Raji (cell line): Measurements from ENCODE around the gene CCT4.

Experiments used
- POLR2A ChIP-seq: IDR thresholded peaks from 2 replicates; pipeline ENCODE4 v1.6.1; 2011; ENCODE audit warnings: low read depth, low read length, control low read depth; ENCODE audit not compliant: insufficient read depth

Gene CCT4, protein sequence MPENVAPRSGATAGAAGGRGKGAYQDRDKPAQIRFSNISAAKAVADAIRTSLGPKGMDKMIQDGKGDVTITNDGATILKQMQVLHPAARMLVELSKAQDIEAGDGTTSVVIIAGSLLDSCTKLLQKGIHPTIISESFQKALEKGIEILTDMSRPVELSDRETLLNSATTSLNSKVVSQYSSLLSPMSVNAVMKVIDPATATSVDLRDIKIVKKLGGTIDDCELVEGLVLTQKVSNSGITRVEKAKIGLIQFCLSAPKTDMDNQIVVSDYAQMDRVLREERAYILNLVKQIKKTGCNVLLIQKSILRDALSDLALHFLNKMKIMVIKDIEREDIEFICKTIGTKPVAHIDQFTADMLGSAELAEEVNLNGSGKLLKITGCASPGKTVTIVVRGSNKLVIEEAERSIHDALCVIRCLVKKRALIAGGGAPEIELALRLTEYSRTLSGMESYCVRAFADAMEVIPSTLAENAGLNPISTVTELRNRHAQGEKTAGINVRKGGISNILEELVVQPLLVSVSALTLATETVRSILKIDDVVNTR

DNA sequence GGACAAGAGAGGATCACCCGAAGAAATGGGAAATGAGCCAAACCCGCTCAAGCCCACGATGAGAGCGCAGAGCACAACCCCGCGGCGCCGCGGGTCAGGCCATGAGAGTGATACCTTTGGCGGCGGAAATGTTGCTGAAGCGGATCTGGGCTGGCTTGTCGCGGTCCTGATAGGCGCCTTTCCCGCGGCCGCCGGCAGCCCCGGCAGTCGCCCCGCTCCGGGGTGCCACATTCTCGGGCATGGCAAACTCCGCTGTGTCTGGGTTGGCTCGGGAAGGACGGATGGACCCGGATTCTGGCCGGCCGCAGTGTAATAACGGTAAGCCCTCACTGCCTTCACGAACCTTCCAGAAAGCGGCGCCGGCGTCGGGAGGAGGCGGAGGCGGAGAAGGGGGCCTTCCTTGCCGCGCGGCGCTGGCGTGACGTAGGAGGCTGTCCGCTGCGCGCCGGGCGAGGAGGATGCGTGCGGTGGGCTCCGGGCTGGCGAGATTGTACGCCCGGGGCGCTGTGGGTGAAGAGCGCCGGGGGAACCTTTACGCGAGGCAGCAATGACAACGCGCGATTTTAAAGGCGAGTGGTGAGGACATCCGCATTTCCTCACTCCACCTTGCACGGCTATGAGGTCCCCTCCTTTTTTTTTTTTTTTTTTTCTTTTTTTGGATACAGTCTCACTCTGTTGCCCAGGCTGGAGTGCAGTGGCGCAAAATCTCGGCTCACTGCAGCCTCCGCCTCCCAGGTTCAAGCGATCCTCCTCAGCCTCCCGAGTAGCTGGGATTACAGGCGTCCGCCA, at the start of gene CCT4:
Gene CCT4 (minus strand): TSS at position 390 of the 789 bp plus-strand sequence. CDS start 149 bp downstream, at position 241.
- peak; percentile 91 for TF ChIP-seq POLR2A

DNA sequence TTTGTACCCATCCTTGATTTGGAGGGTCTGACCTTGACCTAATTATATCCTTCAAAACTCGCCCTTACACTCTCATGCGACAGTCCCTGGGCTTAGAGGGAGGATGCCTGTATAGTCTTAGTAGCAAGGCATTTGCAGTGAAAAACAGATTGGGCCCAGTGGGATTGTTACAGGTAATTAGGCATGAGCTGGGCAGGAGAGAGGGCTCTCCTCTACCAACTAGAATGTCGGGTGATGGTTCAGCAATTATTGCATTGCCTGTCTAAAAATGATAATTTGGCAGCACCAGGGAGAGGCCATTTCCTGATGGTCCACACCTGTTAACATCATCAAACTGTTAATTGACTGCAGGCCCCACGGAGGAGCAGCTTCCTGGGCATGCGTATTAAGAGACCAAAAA, 49.4 kb upstream of the CCT4 start:
- TF ChIP-seq POLR2A, result no peak

DNA sequence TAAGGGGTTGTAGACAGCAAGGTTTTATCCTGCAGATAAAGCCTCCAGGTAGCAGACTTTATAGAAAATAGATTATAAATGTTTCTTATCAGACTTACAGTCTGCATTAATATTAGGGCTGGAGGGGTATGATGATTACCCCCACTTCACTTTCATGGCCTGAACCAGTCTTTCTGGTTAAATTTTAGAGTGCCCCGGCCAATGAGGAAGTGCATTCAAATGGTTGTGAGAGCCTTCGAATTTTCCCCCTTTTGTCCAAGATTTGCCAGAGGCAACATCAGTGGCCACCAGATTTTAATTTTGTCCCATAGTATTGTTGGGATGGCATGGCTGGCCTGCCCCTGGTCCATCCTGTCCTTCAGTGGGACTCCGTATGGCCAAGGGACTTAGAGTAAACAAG, 48.6 kb upstream of the CCT4 start:
- TF ChIP-seq POLR2A, result no peak

DNA sequence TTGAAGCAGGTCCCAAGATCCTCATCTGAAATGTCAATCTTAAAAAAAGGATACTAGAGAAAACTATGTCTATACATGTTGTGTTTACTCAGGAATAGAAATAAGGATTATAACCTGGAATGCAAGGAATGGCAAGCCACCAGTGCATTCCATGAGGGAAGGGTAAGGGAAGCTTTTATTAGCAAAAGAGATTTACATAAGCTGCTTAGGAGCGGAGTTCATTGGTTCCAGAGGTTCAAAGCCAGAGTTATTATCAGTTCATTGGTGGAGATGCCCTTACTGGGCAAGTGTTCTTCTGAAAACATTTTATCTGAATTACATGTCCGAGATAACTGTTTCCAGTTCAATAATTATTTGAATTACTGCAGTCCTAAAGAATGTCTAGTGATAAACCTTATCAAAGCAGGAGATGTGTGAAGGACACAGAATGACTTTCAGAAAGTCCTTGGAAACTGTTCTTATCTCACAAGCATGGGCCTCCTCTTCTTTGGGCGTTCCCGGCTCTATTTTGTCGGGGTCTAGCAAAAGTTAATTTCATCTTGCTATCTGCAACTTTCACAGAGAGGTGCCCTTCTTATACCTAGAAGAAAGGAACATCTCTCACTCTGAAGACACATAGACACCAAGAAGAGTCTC, 40.5 kb upstream of the CCT4 start:
- no peak for TF ChIP-seq POLR2A

DNA sequence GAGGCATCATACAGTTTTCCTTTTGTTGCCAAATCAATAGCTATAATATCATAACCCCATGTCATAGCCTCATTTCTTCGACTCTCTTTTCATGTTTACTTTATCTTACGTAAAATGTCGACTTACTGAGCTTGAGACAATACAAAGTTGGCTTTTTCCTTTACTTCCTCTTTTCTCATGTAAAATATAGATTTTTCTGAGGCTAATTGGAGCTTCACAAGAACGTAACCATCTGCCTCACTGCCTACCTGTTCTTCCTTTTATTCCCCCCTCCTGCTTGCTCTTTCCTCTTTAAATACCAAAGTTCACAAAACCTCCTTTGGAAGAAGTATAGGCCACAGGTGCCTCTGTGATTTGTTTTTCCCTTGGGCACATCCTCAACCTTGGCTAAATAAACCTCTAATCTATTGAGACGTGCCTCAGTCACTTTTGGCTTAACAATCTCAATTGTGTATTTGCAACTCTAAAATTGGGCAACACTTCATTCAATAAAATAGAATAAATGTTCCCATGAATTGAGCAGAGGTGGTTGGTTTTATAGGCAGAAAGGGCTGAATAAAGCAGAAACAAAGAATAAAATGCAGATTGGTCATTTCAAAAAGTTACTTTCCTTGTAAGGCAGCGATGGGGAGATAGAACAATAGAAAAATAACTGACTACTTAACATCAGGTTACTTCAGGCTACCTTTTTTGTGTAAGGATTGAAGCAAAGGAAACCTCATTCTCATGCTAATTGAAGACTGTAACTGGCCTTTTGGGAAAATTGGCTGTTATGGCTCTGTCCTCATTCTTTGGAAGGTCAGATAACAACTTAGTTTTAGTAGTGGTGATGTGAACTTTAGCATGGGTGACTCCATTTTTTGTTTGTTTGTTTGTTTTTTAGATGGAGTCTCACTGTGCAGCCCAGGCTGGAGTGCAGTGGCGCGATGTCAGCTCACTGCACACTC, 38.3 kb upstream of the CCT4 start:
- TF ChIP-seq POLR2A, result no peak

DNA sequence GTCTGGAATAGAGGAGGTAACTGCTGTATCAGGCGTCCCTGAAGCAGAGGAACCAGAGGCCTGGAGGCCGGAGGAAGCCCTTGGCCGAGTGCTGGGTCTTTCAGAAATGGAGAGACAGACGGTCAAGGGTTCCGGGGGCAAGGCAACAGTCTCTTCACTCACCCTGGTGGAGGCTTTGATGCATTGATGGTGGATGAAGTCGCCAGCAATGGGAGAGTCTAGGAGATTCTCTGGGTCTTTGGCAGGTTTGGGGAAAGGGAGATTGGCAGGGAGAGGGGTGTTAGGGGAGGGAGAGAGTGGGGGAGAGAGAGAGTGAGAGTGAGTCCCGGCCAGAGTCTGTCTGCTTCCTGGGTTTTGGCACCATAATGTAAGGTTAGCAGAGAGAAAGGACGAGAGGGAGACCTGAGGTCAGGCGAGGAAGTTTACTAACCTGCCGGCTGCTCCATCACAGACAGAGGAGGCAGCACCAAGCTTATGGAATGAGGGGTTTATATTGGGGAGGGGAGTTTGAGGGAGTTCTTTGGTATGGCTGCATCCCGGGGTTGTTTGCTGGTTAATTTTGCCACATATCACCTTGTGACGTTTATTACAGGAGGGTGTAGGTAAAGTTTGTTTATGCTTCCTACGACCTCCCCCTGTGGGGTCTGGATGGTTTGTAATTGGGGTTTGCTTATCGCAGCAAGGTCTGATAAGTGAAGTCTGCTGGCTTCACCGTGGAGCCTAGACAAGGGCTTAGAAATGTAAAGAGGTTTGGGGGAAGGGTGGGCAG, 36.6 kb upstream of the CCT4 start:
- TF ChIP-seq POLR2A, result no peak

DNA sequence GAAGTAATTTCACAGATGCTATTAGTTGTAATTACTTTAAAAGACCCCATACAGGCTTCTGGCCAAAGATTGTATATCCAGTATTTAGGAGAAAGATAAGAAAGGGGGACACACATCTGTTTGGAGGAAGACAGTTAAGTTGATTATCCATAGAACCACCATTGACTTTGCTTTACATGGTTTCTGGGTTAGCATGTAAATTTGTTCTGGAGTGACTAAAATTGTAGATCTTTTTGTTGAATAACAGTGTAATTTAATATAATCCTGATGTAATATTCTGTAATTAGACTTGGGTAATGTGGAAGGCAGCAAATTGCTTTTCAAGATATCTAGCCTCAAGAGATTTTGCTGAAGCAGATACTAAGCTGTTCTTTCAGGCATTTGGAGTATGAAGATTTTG, 34.3 kb upstream of the CCT4 start:
- no peak for TF ChIP-seq POLR2A

DNA sequence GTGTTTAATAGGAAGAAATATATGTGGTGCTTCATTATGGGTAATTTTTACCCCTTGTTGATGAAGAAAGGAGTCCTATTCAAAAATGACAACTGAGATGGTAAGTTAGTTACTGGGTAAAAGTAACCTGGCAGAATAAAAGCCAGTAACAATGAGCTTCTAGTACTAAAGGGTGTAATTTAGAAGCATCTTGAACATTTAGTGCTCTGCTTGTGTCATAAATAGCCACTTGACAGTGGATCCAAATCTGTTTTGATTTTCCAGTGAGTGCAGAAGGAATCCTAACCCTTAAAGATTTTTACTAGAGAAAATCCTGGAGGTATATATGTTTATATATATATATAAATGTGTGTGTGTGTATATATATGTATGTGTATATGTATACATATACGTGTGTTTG, 32.1 kb upstream of the CCT4 start:
- no peak for TF ChIP-seq POLR2A

DNA sequence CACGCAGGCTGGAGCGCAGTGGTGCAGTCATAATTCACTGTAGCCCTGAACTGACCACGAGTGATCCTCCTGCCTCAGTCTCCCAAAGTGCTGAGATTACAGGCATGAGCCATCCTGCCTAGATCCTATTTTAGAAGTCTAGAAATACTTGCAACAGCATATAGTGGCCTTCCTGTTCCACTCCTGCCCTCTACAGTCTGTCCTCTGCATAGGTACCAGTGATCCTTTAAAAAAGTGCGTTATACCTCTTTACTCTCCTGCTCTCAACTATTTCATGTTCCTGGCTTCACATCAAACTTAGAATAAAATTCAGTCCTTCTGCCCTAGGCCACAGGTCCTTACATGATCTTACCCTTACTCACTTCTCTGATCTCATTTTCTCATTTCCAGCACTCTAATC, 23.1 kb upstream of the CCT4 start:
- TF ChIP-seq POLR2A, result no peak

DNA sequence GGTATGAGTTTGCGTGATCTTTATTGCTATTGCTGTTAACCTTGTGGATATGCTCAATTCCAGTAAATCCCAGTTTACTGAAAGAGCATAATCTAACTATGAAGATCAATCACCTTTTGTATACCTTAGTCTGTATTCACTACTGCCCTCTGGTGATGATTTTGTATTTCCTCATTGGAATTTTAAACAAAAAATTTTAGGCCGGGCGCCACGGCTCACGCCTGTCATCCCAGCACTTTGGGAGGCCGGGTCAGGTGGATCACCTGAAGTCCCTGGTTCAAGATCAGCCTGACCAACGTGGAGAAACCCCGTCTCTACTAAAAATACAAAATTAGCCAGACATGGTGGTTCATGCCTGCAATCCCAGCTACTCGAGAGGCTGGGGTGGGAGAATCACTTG, 22.1 kb upstream of the CCT4 start:
- no peak for TF ChIP-seq POLR2A

DNA sequence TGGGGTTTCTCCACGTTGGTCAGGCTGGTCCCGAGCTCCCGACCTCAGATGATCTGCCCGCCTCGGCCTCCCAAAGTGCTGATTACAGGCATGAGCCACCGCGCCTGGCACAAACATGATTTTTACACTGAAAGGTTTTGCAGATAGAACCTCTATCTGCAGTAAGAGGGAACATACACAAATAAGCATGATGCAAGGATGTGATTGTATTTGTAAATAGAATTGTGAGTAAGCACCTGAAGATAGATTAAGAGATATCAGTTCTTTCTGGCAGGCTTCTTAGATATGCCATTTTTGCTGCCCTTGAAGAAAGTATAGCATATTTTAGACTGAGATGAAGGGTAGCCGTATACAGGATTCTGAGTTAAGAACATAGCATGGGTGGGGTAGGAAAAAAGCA, 20.7 kb upstream of the CCT4 start:
- TF ChIP-seq POLR2A, result no peak

DNA sequence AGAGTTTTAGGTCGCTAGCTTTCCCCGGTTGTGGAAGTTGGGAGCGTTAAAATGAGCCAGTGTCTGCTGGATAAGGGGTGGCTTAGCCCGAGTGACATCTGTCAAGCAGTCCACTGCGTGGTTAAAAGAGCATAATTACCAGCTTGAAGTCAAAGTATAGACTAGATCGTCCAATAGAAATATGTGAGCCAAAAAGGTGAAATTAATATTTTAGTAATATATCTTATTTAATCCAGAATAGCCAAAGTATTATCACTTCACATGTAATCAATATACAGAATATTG, 17.7 kb upstream of the CCT4 start:
- TF ChIP-seq POLR2A, result no peak

DNA sequence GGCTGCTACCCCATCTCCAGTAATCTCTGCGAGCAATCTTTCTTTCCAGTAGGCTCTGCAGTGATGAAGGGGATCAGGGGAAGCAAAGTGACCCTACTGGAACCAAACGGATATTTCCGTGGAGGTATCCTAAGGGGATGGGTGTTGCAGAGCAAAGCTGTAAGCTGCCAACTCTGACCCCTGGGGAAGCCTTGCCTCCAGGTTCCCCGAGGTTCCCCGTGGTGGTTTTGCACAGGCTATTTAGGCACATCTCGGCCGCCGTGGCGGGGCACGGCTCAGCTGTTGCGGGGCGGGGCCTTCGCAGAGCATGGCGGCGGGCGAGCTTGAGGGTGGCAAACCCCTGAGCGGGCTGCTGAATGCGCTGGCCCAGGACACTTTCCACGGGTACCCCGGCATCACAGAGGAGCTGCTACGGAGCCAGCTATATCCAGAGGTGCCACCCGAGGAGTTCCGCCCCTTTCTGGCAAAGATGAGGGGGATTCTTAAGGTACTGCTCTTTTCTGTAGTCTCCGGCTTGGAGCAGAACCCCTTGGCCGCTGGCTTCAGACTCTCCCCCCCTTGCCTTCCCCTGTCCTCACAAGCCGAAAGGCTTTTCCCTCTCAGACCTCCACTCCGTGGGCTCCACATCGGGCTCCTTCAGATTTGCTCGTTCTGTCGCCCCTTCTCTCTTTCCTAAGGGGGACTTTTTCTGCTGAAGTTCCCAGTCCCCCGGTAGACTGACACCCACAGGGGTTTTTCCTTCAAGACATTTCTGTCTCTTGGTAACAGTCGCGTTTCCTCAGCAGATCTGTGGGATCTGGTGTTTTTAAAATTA, 17.1 kb upstream of the CCT4 start, which contains the start of gene COMMD1:
Gene COMMD1 (plus strand): TSS at position 303 of the 814 bp plus-strand sequence. CDS start 5 bp downstream, at position 308.
- peak; percentile 87 for TF ChIP-seq POLR2A

DNA sequence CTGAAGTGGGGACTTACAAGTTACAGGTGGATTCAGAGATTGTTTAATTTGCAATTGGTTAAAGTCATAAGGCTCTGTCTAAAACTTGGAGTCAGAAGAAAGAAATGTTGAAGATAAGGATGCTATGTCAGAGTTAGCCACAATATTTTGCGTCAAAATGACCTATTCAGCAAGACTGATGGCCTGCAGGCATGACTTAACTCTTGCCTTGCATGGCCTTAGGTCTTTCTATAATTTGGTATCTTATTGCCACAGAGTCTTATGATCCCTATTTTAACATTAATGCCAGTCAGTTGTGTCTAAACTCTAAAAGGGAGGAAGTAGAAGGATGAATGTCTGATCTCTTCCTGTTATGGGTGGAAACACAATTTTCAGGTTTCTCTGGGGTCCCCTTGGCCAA, 11.8 kb upstream of the CCT4 start:
- TF ChIP-seq POLR2A, result no peak

DNA sequence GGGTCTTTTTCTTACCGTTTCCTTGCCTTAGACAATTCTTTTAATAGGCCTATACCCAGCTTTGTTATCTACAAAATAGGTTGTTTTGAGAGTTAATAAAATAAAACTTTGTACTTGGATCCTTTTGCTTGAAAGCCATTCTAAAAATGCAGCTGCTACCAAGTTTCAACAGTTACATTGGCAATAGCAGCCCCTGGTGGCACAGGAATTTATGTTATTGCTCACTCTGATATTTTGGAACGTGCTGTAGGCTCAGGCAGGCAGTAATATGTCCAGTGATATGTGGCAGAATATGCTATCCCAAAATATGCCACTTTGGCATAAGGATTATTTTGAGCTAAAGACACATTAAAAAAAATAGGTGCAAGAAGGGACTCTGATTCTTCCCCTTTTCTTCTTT, 10.4 kb upstream of the CCT4 start:
- no peak for TF ChIP-seq POLR2A
